UCSD-AML1 (cell line): Measurements from ENCODE around the gene ATG4C.

Experiments
- DNase-seq: peaks from one replicate; lab custom pipeline; 2025; ENCODE audit not compliant: unreplicated experiment; lab: John Stamatoyannopoulos, UW

Gene ATG4C

DNA sequence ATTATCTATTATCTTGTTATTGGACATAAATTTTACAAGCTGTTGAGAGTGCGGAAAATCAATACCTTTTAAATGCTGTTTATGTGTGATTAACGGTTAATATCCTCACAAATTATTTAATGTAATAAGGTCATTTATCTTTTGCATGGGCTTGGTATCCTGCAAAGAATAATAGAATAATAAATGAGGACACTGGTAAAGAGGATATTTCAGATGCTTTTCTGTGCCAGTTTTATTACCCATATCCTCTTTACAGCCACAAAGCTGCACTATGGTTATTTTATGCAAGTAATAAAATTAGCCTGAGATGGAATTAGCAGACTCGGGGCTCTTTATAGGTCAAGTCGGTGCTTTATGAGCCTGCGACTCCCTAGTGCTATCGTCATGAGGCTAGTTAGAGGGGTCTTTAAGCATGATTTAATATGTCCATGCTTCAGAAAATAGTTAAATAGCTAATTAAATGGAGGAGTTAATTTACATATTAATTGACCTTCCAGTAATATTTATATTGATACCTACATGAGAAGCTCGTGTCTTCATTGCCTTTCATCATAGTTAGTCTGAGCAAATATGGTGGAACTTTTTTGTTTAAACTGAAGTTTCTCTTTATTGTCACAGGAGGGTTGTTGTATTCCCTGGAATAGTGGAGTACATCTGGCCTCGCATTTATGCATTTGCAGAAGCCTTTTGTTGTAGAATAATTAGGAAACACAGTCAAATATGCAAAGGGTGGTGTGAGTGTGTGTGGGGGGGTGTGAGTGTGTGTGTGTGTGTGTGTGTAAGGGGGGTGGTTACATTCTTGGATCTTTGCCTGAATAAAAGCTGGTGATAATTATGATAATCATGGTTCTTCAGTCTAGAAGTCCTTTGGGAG, 120.3 kb downstream of the ATG4C start:
- DNase-seq = no peak

GRCh38 chr1:62904856-62905225, 120.9 kb downstream of the ATG4C start:
- DNase-seq = no peak

GRCh38 chr1:62905309-62905708, 121.4 kb downstream of the ATG4C start:
- DNase-seq = no peak

- DNase-seq = no peak
Observed at GRCh38 chr1:62905872-62906271, 121.9 kb downstream of the ATG4C start.

- no peak for DNase-seq
Observed at GRCh38 chr1:62906428-62906886, 122.5 kb downstream of the ATG4C start.

- DNase-seq = no peak
Observed at GRCh38 chr1:62908168-62908695, 124.3 kb downstream of the ATG4C start.

DNA sequence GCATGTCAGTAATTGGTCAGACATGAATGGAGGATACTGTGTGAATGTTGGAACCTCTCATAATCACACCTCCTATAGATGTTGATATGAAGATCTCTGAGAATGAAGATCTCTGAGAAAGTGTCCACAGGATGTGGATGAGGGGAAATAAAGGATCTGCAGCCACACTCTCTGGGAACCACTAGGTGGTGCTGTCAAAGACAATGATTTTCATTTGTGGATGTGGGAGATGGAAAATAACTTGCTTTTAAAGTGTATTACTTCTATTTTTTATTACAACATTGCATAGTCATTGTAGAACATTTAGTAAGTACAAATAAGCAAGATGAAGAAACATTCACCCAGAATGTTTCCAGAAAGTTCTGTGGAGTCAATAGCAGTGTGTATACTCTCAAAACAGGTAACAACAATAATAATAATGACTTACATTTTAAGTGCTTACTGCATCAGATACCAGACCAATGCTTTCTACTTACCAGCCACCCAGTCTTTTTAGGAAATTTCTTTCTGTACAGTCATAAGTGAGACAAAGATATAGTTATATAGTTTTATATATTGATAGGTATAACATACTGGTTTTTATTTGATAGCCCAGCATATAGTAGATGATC, 128.2 kb downstream of the ATG4C start:
- no peak for DNase-seq
